ENCODE results near the gene TSHZ2.
A peak's percentile ranks its signal among the peaks of the same experiment; 100 is the strongest.

Gene TSHZ2

DNA sequence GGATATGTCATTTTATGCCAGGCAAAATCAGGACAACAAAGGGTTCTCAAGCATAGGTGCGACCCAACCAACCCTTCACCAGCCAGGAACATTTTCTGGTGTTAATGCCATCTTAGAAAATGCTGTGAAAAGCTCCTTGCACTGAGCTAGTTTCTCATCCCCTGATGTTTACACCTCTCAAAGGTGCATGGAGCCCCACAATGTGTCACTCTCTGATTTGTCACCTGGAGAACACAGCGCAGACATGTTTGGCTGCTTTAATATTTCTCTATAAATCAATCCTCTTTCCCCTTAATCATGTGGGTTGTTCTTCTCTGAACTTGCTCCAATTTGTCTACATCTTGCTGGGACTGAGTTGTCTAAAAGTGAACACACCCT is 244.3 kb downstream of the TSHZ2 start:
- DNase-seq = no peak

DNA sequence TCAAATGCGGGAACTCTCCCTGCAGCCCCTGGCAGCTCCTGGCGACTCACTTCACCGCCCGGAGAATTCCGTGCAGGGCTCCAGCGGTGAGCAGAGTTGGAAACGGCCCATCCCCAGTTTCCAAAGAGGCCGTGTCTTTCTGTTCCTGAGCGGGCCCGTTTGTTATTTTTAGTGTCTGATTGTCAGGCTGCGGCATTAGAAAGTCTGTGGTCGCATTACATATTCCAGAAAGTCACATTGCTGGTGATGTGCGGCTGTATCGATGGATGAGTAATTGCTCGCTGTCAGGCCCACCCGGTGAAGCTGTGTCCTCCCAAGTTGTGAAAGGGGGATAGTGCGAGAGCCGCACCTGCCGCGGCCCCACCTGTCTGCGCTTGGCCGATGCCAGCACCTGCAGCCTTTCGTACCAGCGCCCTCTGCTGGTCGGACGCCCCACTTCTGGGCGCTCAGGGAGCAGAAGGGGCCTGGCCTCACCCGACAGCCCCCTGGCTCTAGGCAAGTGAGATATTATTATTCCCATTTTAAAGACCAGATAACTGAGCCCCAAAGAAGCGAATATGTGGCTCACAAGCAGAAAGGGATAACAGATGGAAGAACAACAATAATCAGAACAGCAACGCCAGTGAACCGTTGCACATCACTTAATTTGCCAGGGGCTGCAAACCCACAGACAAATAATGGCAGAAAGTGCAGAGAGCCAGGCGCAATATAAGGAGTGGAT is 244.9 kb downstream of the TSHZ2 start:
- peak; percentile 65 to 71 (median 66) for DNase-seq

DNA sequence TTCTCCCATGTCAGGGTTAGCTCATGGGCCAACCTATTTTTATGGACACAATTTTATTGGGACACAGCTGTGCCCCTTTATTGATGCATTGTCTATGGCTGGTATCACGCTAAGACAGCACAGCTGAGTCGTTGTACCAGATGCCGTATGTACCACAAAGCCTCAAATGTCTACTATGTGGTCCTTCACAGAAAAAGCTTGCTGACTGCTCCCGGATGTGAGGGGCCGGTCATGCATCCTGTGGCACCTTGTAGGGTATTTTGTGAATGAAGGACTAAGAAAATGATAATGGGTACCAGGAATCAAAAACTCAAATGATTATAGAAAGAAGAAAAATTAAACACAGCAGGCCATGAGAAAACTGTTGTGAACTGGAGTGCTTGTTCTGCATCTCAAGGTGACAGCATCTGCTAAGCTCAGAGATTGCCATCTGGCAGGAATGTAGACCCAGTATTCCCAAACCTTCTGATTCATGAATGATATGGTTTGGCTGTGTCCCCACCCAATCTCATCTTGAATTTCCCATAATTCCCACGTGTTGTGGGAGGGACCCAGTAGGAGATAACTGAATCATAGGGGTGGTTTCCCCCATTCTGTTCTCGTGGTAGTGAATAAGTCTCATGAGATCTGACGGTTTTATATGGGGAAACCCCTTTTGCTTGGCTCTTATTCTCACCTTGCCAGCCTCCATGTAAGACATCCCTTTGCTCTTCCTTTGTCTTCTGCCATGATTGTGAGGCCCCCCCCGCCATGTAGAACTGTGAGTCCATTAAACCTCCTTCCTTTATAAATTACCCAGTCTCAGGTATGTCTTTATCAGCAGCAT is 248.5 kb downstream of the TSHZ2 start:
- DNase-seq = no peak

DNA sequence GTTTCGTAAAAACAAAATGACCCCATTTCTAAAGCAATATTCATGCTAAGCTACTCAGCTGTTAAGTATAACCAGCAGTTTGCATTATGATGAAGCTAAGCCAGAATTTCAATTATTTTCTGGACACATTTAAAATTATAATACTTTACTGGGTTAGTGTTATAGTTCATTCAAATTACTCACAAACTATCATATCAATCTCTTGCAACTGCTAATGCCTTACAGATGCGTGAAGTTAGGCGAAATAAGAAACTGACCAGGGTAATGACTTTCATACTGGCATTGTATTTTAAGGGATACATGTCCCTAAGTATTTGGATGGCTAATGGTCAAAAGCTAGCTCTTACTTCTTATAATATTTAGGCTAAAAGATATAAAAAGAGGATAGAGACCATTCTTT is 249.6 kb downstream of the TSHZ2 start:
- no peak for DNase-seq

DNA sequence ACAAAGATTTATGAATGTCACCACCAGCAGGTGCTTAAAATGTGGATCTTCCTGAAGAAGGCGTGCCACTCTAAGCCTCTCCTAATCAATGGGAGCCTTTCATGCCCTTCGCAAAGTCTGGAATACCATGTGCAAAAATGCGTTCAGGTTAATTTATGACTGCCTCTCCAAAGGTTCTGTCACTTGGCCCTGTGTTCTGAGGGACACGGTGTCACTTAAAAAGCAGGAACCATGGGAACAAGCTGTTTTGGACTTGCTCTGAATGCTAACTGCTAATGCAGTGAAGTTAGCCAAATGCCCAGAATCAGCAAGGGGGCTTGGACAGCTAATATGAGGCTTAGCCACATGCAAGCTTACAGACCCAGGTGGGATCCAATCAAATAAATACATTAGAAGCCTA is 250.3 kb downstream of the TSHZ2 start:
- DNase-seq = no peak

DNA sequence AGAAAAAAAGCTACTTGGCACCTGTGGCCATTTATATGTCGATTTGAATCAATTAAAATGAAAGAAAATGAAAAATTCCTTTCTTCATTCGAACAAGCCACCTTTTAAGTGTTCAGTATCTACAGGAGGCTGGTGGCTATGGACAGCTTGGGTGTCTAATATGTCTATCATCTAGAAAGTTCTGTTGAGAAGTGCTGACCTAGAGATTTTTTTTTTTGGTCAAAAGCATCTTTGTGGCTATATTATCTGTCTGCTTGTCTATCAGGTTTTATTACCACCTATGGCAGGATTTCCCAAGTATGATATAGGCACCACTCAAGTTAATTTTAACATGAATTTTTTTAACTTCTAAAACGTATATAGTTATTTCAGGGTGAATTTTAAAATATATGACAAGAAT is 250.8 kb downstream of the TSHZ2 start:
- no peak for DNase-seq

DNA sequence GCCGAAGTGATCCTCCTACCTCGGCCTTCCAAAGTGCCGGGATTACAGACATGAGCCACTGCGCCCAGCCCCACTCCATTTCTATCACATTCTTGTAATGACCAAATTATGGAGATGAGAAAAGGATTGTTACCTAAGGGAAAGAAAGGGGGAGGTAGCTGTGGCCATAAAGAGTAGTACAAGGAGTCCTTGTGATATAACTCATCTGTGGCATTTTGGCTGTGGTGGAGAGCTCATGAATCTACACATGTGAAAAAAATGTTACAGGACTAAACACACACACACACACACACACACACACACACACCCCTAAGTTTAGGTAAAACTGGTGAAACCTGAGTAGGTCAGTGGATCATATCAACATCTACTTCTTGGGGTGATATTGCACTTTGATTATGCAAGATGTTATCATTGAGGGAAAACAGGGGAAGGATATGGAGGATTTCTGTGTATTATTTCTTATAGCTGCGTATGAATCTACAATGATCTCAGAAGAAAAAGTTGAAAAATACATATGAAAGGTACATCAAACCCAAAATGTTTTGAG is 251.5 kb downstream of the TSHZ2 start:
- no peak for DNase-seq

DNA sequence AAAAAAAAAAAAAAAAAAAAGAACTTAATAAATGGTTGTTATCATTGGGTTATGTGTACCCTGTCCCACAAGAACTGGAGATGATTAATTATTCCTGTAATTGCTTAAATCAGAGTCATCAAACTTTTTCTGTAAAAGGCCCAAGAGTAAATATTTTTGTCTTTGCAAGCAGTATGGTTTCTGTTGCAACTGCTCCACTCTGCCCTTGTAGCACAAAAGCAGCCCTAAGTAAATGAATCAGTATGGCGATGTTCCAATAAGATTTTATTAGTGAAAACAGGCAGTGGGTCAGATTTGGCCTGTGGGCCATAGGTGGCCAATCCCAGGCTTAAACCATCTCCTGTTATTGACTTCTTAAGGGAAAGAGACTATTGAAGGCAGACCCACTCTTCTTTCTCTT is 252.7 kb downstream of the TSHZ2 start:
- no peak for DNase-seq

DNA sequence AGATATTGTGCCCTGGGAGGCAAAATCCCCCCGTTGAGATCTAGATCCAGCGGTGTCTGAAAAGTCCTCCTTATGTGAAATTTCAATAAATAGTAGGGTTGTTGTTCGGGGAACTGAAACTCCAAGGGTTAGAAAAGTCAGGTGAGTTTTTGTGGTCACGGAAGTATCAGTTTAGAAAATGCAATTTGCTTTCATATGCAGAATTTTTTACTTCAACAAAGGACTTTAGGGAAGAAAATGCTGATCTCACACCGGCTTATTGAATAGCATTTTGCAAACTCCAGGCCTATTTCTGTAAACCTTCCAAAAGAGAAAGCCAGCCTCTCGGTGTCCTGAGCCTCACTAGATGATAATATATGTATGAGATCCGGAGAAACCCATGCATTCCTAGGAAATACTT is 254.7 kb downstream of the TSHZ2 start:
- DNase-seq = no peak

DNA sequence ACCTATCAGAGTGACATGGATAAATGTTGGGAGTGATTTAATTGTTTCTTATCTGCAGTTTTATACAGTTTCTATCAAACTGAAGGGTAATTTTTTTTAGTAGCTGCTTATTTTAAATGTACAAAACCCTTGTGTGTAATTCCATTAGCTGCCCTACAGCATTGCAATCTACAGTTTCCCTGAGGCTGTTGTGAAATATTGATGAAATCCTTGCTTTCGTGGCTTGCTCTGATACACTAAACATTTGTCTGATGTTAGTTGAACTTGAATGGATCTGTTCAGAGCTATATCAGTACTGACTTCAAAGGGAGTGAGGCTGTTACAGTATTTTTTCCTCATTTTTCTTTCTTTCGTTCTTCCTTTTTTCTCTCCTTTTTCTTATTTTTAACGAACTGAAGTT is 255.4 kb downstream of the TSHZ2 start:
- DNase-seq = no peak

DNA sequence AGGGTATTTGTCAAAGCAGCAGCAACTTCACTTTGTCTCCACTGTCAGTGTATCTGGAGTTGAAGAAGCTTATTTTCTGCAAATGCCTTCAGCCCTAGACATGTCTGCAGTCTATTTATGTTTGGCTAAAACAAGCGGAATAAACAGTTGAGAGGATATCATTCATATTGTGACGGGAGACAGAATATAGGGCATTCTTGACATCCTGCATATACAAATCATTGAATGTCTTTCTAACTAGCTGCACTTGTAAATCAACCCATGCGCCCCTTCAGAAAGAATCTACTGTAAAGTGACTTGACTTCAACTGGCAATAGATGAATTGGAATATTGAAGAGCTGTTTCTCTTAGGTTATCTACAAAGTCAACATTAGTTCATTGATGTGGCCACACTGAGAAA is 258.9 kb downstream of the TSHZ2 start:
- DNase-seq = no peak

DNA sequence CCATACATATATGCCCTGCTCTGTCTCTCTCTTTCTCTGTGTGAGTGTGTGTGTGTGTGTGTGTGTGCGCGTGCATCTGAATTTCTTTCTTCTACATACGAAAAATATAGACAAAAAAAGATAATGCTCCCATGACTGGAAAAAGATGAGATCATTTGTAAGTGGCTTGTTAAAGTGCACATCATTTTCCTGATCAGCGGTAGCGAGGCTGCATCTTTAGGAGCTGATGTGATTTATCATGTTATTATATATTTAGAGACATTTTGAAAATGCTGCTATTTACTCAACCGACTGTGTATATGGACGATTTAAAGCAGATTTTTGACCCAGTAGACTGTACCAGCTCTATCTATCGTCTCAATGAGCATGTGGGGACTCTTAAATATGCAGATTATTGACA is 265.3 kb downstream of the TSHZ2 start:
- DNase-seq = no peak

DNA sequence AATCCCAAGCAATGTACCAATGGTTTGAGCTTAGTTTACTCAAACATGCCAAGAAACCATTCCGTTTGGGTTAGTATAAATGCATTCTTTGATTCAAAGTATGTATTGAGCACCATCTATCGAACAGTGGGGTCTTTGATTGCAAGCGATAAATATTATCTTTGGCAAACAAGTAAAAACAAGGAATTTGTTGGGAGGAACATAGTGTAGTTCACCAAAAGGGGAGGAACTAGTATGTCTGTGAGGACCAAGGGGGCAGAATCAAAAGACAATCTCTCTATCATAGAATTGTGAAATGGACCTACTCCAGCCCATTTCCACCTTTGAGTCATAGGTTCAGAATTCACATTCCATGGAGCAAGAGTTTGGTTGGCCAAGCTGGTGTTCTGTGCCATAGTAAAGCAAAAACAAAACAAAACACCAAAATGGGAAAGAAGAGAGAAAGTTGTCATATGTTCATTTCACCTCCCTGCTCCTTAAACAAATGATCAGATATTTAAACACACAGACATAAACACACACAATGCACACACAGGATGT is 266.0 kb downstream of the TSHZ2 start:
- DNase-seq = no peak

DNA sequence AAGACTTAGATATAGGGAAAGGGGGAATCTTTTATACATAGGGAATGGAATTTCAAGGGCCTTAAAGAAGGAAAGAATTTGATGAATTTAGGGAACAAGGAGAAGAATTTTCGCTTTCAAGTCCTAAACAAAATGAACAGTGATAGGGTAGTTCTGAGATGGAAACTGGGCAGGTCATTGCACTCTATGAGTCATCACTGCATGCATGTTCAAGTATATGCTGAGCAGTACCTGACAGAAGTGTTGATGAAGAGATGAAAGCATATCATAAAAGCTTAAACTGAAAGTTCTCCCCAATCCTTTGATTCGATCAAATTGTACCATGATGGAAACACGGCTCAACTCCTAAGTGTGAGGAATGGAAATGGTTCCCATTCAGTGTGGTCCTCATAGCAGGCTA is 271.0 kb downstream of the TSHZ2 start:
- no peak for DNase-seq

DNA sequence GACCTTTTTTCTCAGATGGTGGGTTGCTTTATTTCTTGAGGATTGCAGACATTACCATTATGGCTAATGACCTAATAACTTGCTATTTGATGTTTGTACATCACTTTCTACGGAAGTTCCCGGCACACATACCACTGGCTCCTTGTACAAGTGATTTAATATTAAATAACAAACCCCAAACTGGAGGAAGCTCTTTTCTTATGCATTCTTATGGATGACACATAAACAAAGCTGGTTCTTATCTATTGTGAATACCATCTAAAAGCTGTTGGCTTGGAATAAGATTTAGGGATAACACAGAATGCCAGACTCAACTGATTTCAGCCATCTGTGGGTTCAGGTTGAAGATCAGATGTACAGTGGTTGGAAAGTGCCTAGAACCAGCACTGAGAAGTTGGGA is 272.6 kb downstream of the TSHZ2 start:
- no peak for DNase-seq

DNA sequence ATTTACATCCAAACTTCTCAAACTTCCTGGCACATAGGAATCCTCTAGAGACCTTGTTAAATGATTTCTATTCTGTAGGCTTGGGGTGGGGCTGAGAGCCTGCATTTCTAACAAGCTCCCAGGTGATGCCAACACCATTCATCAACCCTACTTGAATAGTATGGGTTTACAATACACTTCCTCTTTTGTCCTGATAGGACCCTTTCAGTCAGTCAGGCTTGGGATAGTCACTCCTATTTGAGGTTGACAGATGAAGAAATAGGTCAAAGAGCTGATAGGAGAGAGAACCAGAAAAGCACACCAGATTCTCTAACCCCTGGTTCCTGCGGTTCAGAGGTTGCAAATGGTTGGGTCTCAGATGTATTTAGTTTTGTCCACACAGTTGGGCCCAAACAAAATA is 273.4 kb downstream of the TSHZ2 start:
- no peak for DNase-seq

DNA sequence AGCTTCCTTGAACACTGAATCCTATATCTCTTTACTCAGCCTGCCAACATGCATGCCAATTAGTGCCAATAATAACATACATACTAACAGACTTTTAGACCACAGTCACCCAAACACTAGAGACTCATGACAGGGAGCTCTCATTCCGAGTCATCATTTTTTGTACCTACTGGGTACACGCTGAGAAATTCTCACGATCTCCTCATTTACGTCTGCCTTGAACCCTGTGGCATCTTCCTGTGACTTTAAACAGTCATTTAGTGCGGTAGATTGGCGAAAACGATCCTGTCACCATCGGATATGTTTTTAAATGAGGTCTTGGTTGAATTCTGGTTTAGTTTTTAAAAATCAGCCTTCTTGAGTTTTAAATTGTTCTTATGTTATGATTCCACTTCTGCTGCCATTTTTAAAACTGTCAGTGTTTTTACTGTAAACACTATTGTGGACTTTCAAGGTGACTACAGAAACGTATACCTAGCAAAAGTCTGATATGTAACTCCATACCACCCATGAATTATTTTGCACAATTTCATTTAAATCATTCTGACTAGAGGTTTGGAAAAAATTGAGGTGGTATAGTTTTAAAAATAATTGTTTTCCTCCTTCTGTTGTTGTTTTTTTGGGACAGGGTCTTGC is 275.4 kb downstream of the TSHZ2 start:
- DNase-seq = no peak

DNA sequence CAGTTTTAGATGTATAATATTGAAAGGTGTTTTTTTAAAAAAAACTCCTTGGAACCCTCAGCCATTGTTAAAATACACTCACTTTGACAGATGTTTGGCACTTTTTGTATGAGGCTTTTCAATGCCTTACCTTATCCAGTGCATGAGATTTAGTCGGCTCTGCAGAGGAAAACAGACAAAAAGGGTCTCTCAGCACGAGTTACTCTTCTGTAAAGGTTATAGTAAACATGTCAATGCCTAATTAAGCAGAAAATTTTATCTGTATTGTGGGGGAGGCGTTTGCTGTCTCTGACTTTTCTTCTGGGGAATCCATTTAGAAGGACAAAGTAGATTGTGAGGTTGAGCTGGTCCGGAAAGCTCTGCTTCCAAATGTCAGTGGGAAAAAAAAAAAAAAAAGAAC is 278.3 kb downstream of the TSHZ2 start:
- DNase-seq = no peak

DNA sequence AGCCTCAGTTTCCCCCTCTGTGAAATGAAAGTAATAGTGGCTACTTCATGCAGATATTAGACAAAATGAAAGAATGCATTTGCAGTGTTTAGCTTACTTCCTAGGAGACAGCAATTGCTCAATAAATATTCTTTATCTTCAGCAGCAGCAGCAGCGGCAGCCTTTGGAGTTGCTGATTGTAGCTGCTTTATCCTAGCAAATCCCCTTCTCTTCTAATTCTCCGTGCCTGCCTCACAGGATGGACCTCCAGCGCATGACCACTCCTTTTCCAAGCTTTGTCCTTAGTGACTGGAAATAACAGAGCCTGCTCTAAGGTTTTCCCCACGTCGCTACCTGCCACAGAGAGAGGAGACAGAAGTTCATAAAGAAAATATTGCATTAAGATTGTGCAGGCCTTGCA is 279.8 kb downstream of the TSHZ2 start:
- DNase-seq = no peak

DNA sequence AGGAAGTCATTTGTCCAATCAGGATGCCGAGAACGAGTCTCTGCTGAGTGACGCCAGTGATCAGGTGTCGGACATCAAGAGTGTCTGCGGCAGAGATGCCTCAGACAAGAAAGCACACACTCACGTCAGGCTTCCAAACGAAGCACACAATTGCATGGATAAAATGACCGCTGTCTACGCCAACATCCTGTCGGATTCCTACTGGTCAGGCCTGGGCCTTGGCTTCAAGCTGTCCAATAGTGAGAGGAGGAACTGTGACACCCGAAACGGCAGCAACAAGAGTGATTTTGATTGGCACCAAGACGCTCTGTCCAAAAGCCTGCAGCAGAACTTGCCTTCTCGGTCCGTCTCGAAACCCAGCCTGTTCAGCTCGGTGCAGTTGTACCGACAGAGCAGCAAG is 281.5 kb downstream of the TSHZ2 start:
- no peak for DNase-seq

DNA sequence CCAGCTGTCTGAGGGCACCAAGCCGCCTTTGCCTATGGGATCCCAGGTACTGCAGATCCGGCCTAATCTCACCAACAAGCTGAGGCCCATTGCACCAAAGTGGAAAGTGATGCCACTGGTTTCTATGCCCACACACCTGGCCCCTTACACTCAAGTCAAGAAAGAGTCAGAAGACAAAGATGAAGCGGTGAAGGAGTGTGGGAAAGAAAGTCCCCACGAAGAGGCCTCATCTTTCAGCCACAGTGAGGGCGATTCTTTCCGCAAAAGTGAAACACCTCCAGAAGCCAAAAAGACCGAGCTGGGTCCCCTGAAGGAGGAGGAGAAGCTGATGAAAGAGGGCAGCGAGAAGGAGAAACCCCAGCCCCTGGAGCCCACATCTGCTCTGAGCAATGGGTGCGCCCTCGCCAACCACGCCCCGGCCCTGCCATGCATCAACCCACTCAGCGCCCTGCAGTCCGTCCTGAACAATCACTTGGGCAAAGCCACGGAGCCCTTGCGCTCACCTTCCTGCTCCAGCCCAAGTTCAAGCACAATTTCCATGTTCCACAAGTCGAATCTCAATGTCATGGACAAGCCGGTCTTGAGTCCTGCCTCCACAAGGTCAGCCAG is 283.0 kb downstream of the TSHZ2 start:
- no peak for DNase-seq

DNA sequence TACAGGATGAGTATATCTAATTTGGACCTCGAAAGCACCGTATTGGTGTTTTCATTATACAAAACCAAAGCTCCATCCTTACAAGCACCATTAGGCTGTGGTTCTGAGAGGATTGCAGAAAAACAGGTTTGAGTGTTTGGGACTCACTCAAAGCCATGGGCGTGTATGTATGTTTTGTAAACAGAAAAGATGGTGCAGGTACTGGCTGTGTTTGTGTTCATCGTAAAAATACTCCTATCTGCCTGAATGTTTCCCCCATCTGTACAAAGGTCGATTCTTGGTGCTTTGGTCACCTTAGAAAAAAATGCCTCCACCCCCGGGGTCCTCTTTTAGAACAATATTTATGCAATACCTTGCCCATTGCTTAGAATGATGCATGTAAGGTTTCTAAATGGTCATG is 286.6 kb downstream of the TSHZ2 start:
- no peak for DNase-seq

DNA sequence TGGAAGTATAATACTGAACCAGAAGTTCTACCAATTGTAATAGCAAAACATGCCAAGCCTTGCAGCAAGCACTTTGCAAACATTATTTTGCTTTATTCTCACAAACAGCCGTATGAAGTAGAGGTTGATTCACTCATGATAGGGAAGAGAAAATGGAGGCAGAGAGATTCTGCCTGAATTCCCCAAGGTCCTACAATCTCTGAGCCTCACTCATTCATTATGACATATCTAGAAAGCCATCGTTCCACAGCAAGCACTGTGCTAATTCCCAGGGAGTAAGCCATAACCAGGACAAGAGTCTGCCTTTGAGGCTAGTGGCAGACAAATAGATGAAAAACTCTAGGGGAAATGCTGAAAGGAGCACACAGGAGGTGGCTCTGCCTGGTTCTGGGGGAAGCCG is 288.0 kb downstream of the TSHZ2 start:
- DNase-seq = no peak
